H1 (cell line): ENCODE measurements around the gene ALS2CL. TPM values are rescaled to one million over a fixed set of nuclear protein-coding genes. Genes with fewer than 3 reads are reported as not detected.

Source experiments
- CTCF ChIA-PET: fragments of 300-600 bp; sonication (Branson Sonifier 250); formaldehyde crosslinking; loops from one replicate; lab custom pipeline; 2021; ENCODE audit not compliant: partially characterized antibody; lab: Charles Lee
- POLR2A ChIA-PET: fragments of 300-600 bp; sonication (Branson Sonifier 250); formaldehyde crosslinking; loops from one replicate; lab custom pipeline; 2021; ENCODE audit warnings: inconsistent platforms; ENCODE audit not compliant: partially characterized antibody; lab: Charles Lee
- DNase-seq, 2 experiments: peaks; one replicate each; pipeline versions ENCODE4 v3.0.0 to v3.0.0-alpha.2; 2010 to 2022; ENCODE audit warnings: low spot score in 2 of 2, low read depth in 1 of 2, mixed read lengths in 1 of 2
- FAIRE-seq: peaks from 2 replicates; lab custom pipeline; 2011; peaks lifted over from hg19 to GRCh38; lab: Jason Lieb, UNC
- H2AFZ ChIP-seq: 2 replicates; pipeline ENCODE4 v1.8.1; 2012; ENCODE audit warnings: low read length, inconsistent platforms
- H2AK5ac ChIP-seq: 2 replicates; pipeline ENCODE4 v1.6.1; 2013; ENCODE audit warnings: low read depth, low read length
- H2BK120ac ChIP-seq: replicated peaks from 2 replicates; pipeline ENCODE3; 2013; ENCODE audit warnings: low read depth, low read length, inconsistent platforms
- H2BK12ac ChIP-seq: 2 replicates; pipeline ENCODE4 v1.6.1; 2013; ENCODE audit warnings: low read depth, low read length
- H2BK15ac ChIP-seq: 2 replicates; pipeline ENCODE4 v1.6.1; 2013; ENCODE audit warnings: low read length
- H2BK20ac ChIP-seq: 2 replicates; pipeline ENCODE4 v1.6.1; 2013; ENCODE audit warnings: low read length
- H2BK5ac ChIP-seq: 2 replicates; pipeline ENCODE4 v1.6.1; 2013; ENCODE audit warnings: low read depth, low read length
- H3K14ac ChIP-seq: 2 replicates; pipeline ENCODE4 v1.6.1; 2013; ENCODE audit warnings: inconsistent platforms; ENCODE audit not compliant: insufficient read length
- H3K18ac ChIP-seq: 2 replicates; pipeline ENCODE4 v1.6.1; 2013; ENCODE audit warnings: low read length; ENCODE audit errors: extremely low read depth
- H3K23ac ChIP-seq: 2 replicates; pipeline ENCODE4 v1.6.1; 2013; ENCODE audit warnings: inconsistent platforms; ENCODE audit not compliant: insufficient read length
- H3K23me2 ChIP-seq: 2 replicates; pipeline ENCODE4 v1.6.1; 2013; ENCODE audit warnings: low read depth, low read length
- H3K27ac ChIP-seq: 2 replicates; pipeline ENCODE4 v1.6.1; 2011; ENCODE audit warnings: low read depth, low read length, inconsistent platforms
- H3K27me3 ChIP-seq, 4 experiments: replicated peaks in 1 of 4; 1 replicate in 1 of 4; 2 replicates in 3 of 4; pipeline versions ENCODE4 v1.6.1 to v1.8.1; 2011 to 2013; ENCODE audit warnings: low read length in 3 of 4, mild to moderate bottlenecking in 3 of 4, inconsistent platforms in 2 of 4, mixed read lengths in 2 of 4, moderate library complexity in 1 of 4; ENCODE audit not compliant: control insufficient read depth in 3 of 4, insufficient read depth in 3 of 4; ENCODE audit errors: extremely low read depth in 1 of 4
- H3K36me3 ChIP-seq, 4 experiments: 2 replicates each; pipeline versions ENCODE4 v1.6.1 to v1.8.1; 2011 to 2013; ENCODE audit warnings: mild to moderate bottlenecking in 4 of 4, low read length in 3 of 4, moderate library complexity in 2 of 4, control low read depth in 1 of 4, inconsistent platforms in 1 of 4; ENCODE audit not compliant: insufficient read depth in 4 of 4, control insufficient read depth in 2 of 4
- H3K4ac ChIP-seq: replicated peaks from 2 replicates; pipeline ENCODE3; 2013; ENCODE audit warnings: low read length, low read depth, mixed read lengths, inconsistent platforms; ENCODE audit not compliant: insufficient read length
- H3K4me1 ChIP-seq, 4 experiments: replicated peaks in 1 of 4; 1 replicate in 1 of 4; 2 replicates in 3 of 4; pipeline versions ENCODE4 v1.6.1 to v1.8.1; 2011 to 2013; ENCODE audit warnings: low read length in 3 of 4, inconsistent platforms in 2 of 4, mixed read lengths in 1 of 4; ENCODE audit not compliant: insufficient read depth in 4 of 4, control insufficient read depth in 3 of 4
- H3K4me2 ChIP-seq, 2 experiments: 2 replicates each; pipeline versions ENCODE4 v1.6.1 to v1.8.1; 2011 to 2013; ENCODE audit warnings: low read depth in 2 of 2, low read length in 2 of 2, control low read depth in 1 of 2, inconsistent platforms in 1 of 2, mild to moderate bottlenecking in 1 of 2; ENCODE audit not compliant: insufficient read depth in 1 of 2
- H3K4me3 ChIP-seq, 4 experiments: fragments of 200-600, 300-600 bp in 1 of 4; sonication (generic), shearing (Covaris generic), sonication (Bioruptor Twin) in 1 of 4; 2 replicates each; pipeline versions ENCODE4 v1.5.1 to v1.8.1; 2011 to 2016; ENCODE audit warnings: low read length in 4 of 4, low read depth in 3 of 4, control low read depth in 2 of 4, inconsistent platforms in 2 of 4, mild to moderate bottlenecking in 2 of 4, mixed read lengths in 1 of 4, moderate library complexity in 1 of 4; ENCODE audit not compliant: insufficient read depth in 2 of 4; ENCODE audit errors: extremely low read depth in 1 of 4
- H3K56ac ChIP-seq: replicated peaks from 2 replicates; pipeline ENCODE3; 2013; ENCODE audit warnings: low read depth, mild to moderate bottlenecking, mixed read lengths, low read length, inconsistent platforms; ENCODE audit not compliant: insufficient read length
- H3K79me1 ChIP-seq: 2 replicates; pipeline ENCODE4 v1.6.1; 2013; ENCODE audit warnings: low read depth, low read length, control low read depth
- H3K79me2 ChIP-seq, 2 experiments: 2 replicates each; pipeline versions ENCODE4 v1.6.1 to v1.8.1; 2012 to 2013; ENCODE audit warnings: low read length in 2 of 2, mild to moderate bottlenecking in 2 of 2, inconsistent platforms in 1 of 2; ENCODE audit not compliant: insufficient read depth in 2 of 2, control insufficient read depth in 1 of 2
- H3K9ac ChIP-seq, 4 experiments: replicated peaks in 1 of 4; 1 replicate in 1 of 4; 2 replicates in 3 of 4; pipeline versions ENCODE4 v1.6.1 to v1.8.1; 2011 to 2013; ENCODE audit warnings: low read depth in 3 of 4, low read length in 3 of 4, control low read depth in 2 of 4, mild to moderate bottlenecking in 2 of 4, moderate library complexity in 2 of 4, inconsistent platforms in 1 of 4; ENCODE audit errors: extremely low read depth in 1 of 4
- H3K9me3 ChIP-seq, 2 experiments: 2 replicates each; pipeline versions ENCODE4 v1.6.1 to v1.8.1; 2012 to 2013; ENCODE audit warnings: mild to moderate bottlenecking in 2 of 2, moderate library complexity in 2 of 2, control low read depth in 1 of 2, inconsistent platforms in 1 of 2, low read depth in 1 of 2, low read length in 1 of 2, mixed read lengths in 1 of 2; ENCODE audit not compliant: insufficient read depth in 2 of 2
- H4K20me1 ChIP-seq, 2 experiments: replicated peaks in 1 of 2; 2 replicates each; pipeline versions ENCODE3 to v1.8.1; 2011 to 2013; ENCODE audit warnings: inconsistent platforms in 2 of 2, low read length in 2 of 2, mild to moderate bottlenecking in 1 of 2; ENCODE audit not compliant: insufficient read depth in 2 of 2, control insufficient read depth in 1 of 2
- H4K5ac ChIP-seq: 2 replicates; pipeline ENCODE4 v1.6.1; 2013; ENCODE audit warnings: low read length, low read depth, mixed read lengths, inconsistent platforms; ENCODE audit not compliant: insufficient read length
- H4K8ac ChIP-seq: 2 replicates; pipeline ENCODE4 v1.8.0; 2013; ENCODE audit warnings: mild to moderate bottlenecking, moderate library complexity, low read length, inconsistent platforms; ENCODE audit not compliant: insufficient read depth; ENCODE audit errors: extremely low read depth
- H4K91ac ChIP-seq: replicated peaks from 2 replicates; pipeline ENCODE3; 2013; ENCODE audit warnings: low read length, mixed read lengths, inconsistent platforms; ENCODE audit not compliant: insufficient read length
- CTCF ChIP-seq, 3 experiments: IDR thresholded peaks; 1 replicate in 2 of 3; 2 replicates in 1 of 3; pipeline versions ENCODE4 v1.5.1 to v1.6.1; 2011; ENCODE audit warnings: low read length in 3 of 3, mild to moderate bottlenecking in 3 of 3, inconsistent platforms in 2 of 3, low read depth in 1 of 3, moderate library complexity in 1 of 3; ENCODE audit not compliant: insufficient read depth in 1 of 3; ENCODE audit errors: control extremely low read depth in 1 of 3
- MAX ChIP-seq: IDR thresholded peaks from 2 replicates; pipeline ENCODE4 v1.6.1; 2012; ENCODE audit warnings: inconsistent platforms
- RBBP5 ChIP-seq: IDR thresholded peaks from 2 replicates; pipeline ENCODE4 v1.7.1; 2012; ENCODE audit warnings: low read depth, mild to moderate bottlenecking, inconsistent platforms, low read length, moderate library complexity, borderline replicate concordance
- TBP ChIP-seq: IDR thresholded peaks from 2 replicates; pipeline ENCODE4 v1.6.1; 2011; ENCODE audit warnings: low read depth, low read length, improper control_type of control experiment
- WGBS, 2 experiments: shearing (Covaris generic) in 1 of 2; methylation state at CpG; one replicate each; pipeline versions ENCODE4 v1.1.6 to v1.1.7; 2013 to 2015; ENCODE audit warnings: low lambda C conversion rate in 2 of 2, mixed read lengths in 2 of 2, inconsistent platforms in 1 of 2, low coverage in 1 of 2, missing lambda C conversion rate in 1 of 2; ENCODE audit not compliant: insufficient replicate concordance in 2 of 2, insufficient coverage in 1 of 2, insufficient read length in 1 of 2; ENCODE audit errors: extremely low coverage in 1 of 2, missing lambda C conversion rate in 1 of 2; 5-methylcytosine and 5-hydroxymethylcytosine counted together
- polyA plus RNA-seq, 7 experiments: library from polyadenylated mRNA; depleted of rRNA in 3 of 7; stranded (reverse) in 5 of 7; unstranded in 2 of 7; fragments of >200 nt in 5 of 7; fragments of 200-250 nt in 2 of 7; gene quantifications; 1 replicate in 5 of 7; 2 replicates in 1 of 7; 4 replicates in 1 of 7; pipeline versions ENCODE4 v1.2.1 to v1.2.3, GENCODE V29; 2011 to 2013; ENCODE audit warnings: missing spikeins in 2 of 7, mixed read lengths in 2 of 7
- total RNA-seq: library from RNA; stranded (reverse); fragmentation: NEBNext Ultra II Directional; extraction: Animal tissue kit (Norgen Biotek cat#: 25700); gene quantifications from 2 replicates; pipeline ENCODE4 v1.2.1, GENCODE V29; 2021

Gene ALS2CL
- total and polyA plus RNA-seq, 2 of the 8 experiments (the other 6 are each of a cell fraction or from before 2014, with no cell fraction given), result 4.8 to 5.4 TPM

GRCh38 chr3:46655271-46655670 lies 38.2 kb downstream of the ALS2CL start:
- Histone ChIP-seq H3K23me2 (no peaks in the 10 kb centered on the region), H3K9ac (no peak overlapping the region), H4K8ac (no peak overlapping the region), H3K4ac (no peak overlapping the region), H2AFZ (no peak overlapping the region), H4K91ac (no peak overlapping the region), H2BK15ac (no peak overlapping the region), H2BK5ac (no peak overlapping the region), H2AK5ac (no peak overlapping the region), H3K79me2 (no peaks in the 10 kb centered on the region), H3K14ac (no peak overlapping the region), H2BK120ac (no peak overlapping the region), H4K5ac (no peak overlapping the region), H3K36me3 (no peaks in the 10 kb centered on the region), H3K4me1 (peaks cover 2 to 15% (median 13%) of the 10 kb centered on the region in 4 experiments; a peak in 5 of 7 replicates), H3K27me3 (no peaks in the 10 kb centered on the region), H3K4me3 (no peak overlapping the region), H3K56ac (no peak overlapping the region), H3K23ac (no peak overlapping the region), H3K9me3 (peaks cover 0 to 7% of the 10 kb centered on the region in 2 experiments; a peak in 3 of 4 replicates), H2BK12ac (no peak overlapping the region), H3K18ac (no peak overlapping the region), H4K20me1 (no peaks in the 10 kb centered on the region), H2BK20ac (no peak overlapping the region), H3K79me1 (no peaks in the 10 kb centered on the region), H3K4me2 (no peak overlapping the region), H3K27ac (no peak overlapping the region)
- ChIA-PET CTCF (interaction anchor here (0.9 to 1.3 kb wide), 3 partner anchors 9 to 166 kb away, joined by 3 to 6 read pairs (median 3); partner anchors contain the start of gene ALS2CL), POLR2A (no interaction called here)
- no peak for TF ChIP-seq MAX
- TF ChIP-seq RBBP5, result no peak
- TF ChIP-seq CTCF (IDR thresholded peaks at IDR 0.05; ENCODE audit: control extremely low read depth in 1 of 3, insufficient read depth in 1 of 3, low read depth in 1 of 3, low read length in 3 of 3), result no peak
- TF ChIP-seq TBP, result no peak
- FAIRE-seq, result no peak
- WGBS, 2 experiments, result 96% methylated on average over 6 of the region's 6 CpGs; no CpG with 5 or more reads in 1 of the 2 experiments
- no peak for DNase-seq
